ENCODE results near the gene MTG1.

GRCh38 chr10:133359554-133359971 lies 34.4 kb upstream of the MTG1 start:
- TF ChIP-seq CTCF (IDR thresholded peaks at IDR 0.05) (no peak), POLR2A (IDR thresholded peaks at IDR 0.05) (no peak)

Data from adrenal gland (tissue), 5 donors.